Hepatocyte (in vitro differentiated cells): ENCODE results near the gene OMA1.

Experiments used
- CTCF ChIP-seq: fragments of 200-600 bp; sonication (generic); IDR thresholded peaks from 2 replicates; pipeline ENCODE4 v1.5.1; 2016; ENCODE audit warnings: antibody characterized with exemption, mild to moderate bottlenecking; ENCODE audit not compliant: poor library complexity
- EZH2 ChIP-seq: fragments of 200-600 bp; sonication (generic); IDR thresholded peaks from 2 replicates; pipeline ENCODE4 v1.6.1; 2016; ENCODE audit warnings: antibody characterized with exemption, mild to moderate bottlenecking, borderline replicate concordance
- EZH2phosphoT487 ChIP-seq: fragments of 200-600 bp; sonication (generic); IDR thresholded peaks from one replicate; pipeline ENCODE4 v1.6.1; 2018; ENCODE audit warnings: antibody characterized with exemption, mild to moderate bottlenecking, low read depth, moderate library complexity; ENCODE audit not compliant: unreplicated experiment, severe bottlenecking

DNA sequence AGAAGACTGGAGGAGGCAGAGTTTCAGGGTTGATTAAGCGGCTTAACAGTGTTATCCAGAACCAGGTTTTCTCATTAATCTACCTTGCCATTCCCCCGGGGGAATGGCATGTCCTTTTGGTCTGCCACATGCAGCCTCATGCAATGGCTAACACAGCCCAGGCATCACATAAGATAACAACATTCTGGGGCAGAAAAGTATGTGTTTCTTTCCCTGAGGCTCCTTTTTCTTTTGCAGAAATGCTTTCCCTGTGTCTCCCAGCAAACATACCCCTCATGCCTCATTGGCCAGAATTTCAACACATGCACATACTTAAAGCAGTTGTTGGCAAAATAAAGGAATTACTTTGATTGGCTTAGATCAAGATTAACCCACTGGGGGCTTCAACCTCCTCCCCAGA, 98.6 kb downstream of the OMA1 start:
- TF ChIP-seq CTCF, result no peak
- TF ChIP-seq EZH2, result no peak
- TF ChIP-seq EZH2phosphoT487, result no peak
